Measurements from ENCODE around the gene GM2A. TPM values are rescaled to one million over a fixed set of nuclear protein-coding genes. Genes with fewer than 3 reads are reported as not detected.

The GM2A gene
- polyA plus RNA-seq, 1 of the 3 experiments (the other 2 are of a cell fraction) = 8.0 TPM

GRCh38 chr5:151225071-151225470 lies 27.9 kb upstream of the GM2A start (continued):
- TF ChIP-seq NRF1 (IDR thresholded peaks at IDR 0.05; ENCODE audit: low read depth, low read length) = no peak
- TF ChIP-seq REST (IDR thresholded peaks at IDR 0.05; ENCODE audit: low read depth, low read length) = no peak
- no peak for TF ChIP-seq JUND (IDR thresholded peaks at IDR 0.05)

- no peak for DNase-seq
- Histone ChIP-seq H3K4me3 (ENCODE audit: low read depth in 2 of 2, low read length in 1 of 2) (no peak overlapping the region), H2AFZ (ENCODE audit: low read depth) (no peak overlapping the region), H3K9ac (no peak overlapping the region), H3K27me3 (ENCODE audit: insufficient read depth) (no peaks in the 10 kb centered on the region), H3K9me2 (no peaks in the 10 kb centered on the region), H3K9me3 (no peaks in the 10 kb centered on the region), H3K79me2 (ENCODE audit: insufficient read depth) (no peaks in the 10 kb centered on the region), H3K27ac (ENCODE audit: low read depth in 2 of 2, low read length in 1 of 2) (no peak overlapping the region), H4K20me1 (ENCODE audit: insufficient read depth) (no peaks in the 10 kb centered on the region), H3K4me2 (no peak overlapping the region), H3K36me3 (replicated peaks in 1 of 2; ENCODE audit: control insufficient read depth in 1 of 2, insufficient read depth in 2 of 2, low read length in 1 of 2) (no peaks in the 10 kb centered on the region), H3F3A (replicated peaks; ENCODE audit: insufficient read depth) (no peaks in the 10 kb centered on the region), H3K4me1 (ENCODE audit: control insufficient read depth in 1 of 2, insufficient read depth in 2 of 2, low read depth in 1 of 2, low read length in 1 of 2) (no peaks in the 10 kb centered on the region; a peak in 1 of 4 replicates)
- ChIA-PET CTCF (interaction anchor here (4.3 kb wide), 1 partner anchor 14 kb away, joined by 29 read pairs; no protein-coding TSS in a partner anchor), POLR2A (no interaction called here)
- WGBS (ENCODE audit: low lambda C conversion rate) = 79% methylated on average over 5 of the region's 5 CpGs
- TF ChIP-seq CTCF (IDR thresholded peaks at IDR 0.05) (no peak), IRF3 (IDR thresholded peaks at IDR 0.05; ENCODE audit: low read depth, low read length) (no peak), MAX (IDR thresholded peaks at IDR 0.05; ENCODE audit: low read depth) (no peak), FOXJ3 (CRISPR knock-in tag; IDR thresholded peaks at IDR 0.05) (no peak), USF2 (IDR thresholded peaks at IDR 0.05; ENCODE audit: borderline replicate concordance, low read depth, low read length) (no peak), CHD2 (IDR thresholded peaks at IDR 0.05; ENCODE audit: low read length, partially characterized antibody) (no peak), FOXM1 (IDR thresholded peaks at IDR 0.05; ENCODE audit: low read depth) (no peak), NFIC (IDR thresholded peaks at IDR 0.05; ENCODE audit: borderline replicate concordance) (no peak), RFX5 (IDR thresholded peaks at IDR 0.05; ENCODE audit: low read length) (no peak), TEAD4 (IDR thresholded peaks at IDR 0.05; ENCODE audit: borderline replicate concordance, insufficient read depth) (no peak), GATA2 (CRISPR knock-in tag; IDR thresholded peaks at IDR 0.05) (no peak), USF1 (IDR thresholded peaks at IDR 0.05; ENCODE audit: borderline replicate concordance, low read depth) (no peak), ZBTB33 (IDR thresholded peaks at IDR 0.05; ENCODE audit: borderline replicate concordance, low read depth) (no peak), RAD21 (IDR thresholded peaks at IDR 0.05; ENCODE audit: low read length) (no peak)
Measured at GRCh38 chr5:151225475-151225874, 27.5 kb upstream of the GM2A start.

Data from SK-N-SH (cell line).